Spleen (tissue), 11 donors: Measurements from ENCODE around the gene COL4A2. TPM values are rescaled to one million over a fixed set of nuclear protein-coding genes. Genes with fewer than 3 reads are reported as not detected.

ENCODE experiments used
- DNase-seq: peaks from one replicate; pipeline ENCODE4 v3.0.0-alpha.2; 2020
- H3K27ac ChIP-seq, 8 donors: fragments of 200-600 bp; sonication (generic) in 7 of 8; 1 replicate in 4 of 8; 2 replicates in 4 of 8; pipeline versions ENCODE4 v1.5.0 to v1.8.0; 2016 to 2021; ENCODE audit warnings: inconsistent platforms in 4 of 8, mild to moderate bottlenecking in 4 of 8, moderate library complexity in 1 of 8
- H3K27me3 ChIP-seq, 7 donors: fragments of 200-600 bp; sonication (generic) in 6 of 7; replicated peaks in 1 of 7; 1 replicate in 4 of 7; 2 replicates in 3 of 7; pipeline versions ENCODE4 v1.5.0 to v1.8.0; 2016 to 2021; ENCODE audit warnings: inconsistent platforms in 3 of 7, mild to moderate bottlenecking in 1 of 7
- H3K36me3 ChIP-seq, 6 donors: fragments of 200-600 bp; sonication (generic) in 5 of 6; 1 replicate in 4 of 6; 2 replicates in 2 of 6; pipeline versions ENCODE4 v1.5.0 to v1.8.0; 2016 to 2021; ENCODE audit warnings: inconsistent platforms in 2 of 6
- H3K4me1 ChIP-seq, 6 donors: fragments of 200-600 bp; sonication (generic) in 5 of 6; 1 replicate in 3 of 6; 2 replicates in 3 of 6; pipeline versions ENCODE4 v1.5.0 to v1.8.0; 2016 to 2021; ENCODE audit warnings: inconsistent platforms in 3 of 6
- H3K4me3 ChIP-seq, 8 donors: fragments of 200-600 bp; sonication (generic) in 7 of 8; 1 replicate in 4 of 8; 2 replicates in 4 of 8; pipeline versions ENCODE4 v1.5.0 to v1.8.0; 2016 to 2021; ENCODE audit warnings: inconsistent platforms in 4 of 8, mild to moderate bottlenecking in 4 of 8, moderate library complexity in 2 of 8
- H3K9me3 ChIP-seq, 8 donors: fragments of 200-600 bp; sonication (generic) in 7 of 8; 1 replicate in 4 of 8; 2 replicates in 4 of 8; pipeline versions ENCODE4 v1.5.0 to v1.8.0; 2016 to 2021; ENCODE audit warnings: inconsistent platforms in 4 of 8
- POLR2A ChIP-seq, 3 donors: fragments of 450-650 bp; IDR thresholded peaks; one replicate each; pipeline ENCODE4 v1.5.1; 2017; ENCODE audit warnings: antibody characterized with exemption in 3 of 3, mild to moderate bottlenecking in 1 of 3
- POLR2AphosphoS5 ChIP-seq, 3 donors: sonication (generic); formaldehyde crosslinking; IDR thresholded peaks; one replicate each; pipeline ENCODE4 v1.5.1; 2017; ENCODE audit warnings: antibody characterized with exemption in 3 of 3
- WGBS, 5 donors: extraction: QIAGEN DNeasy Blood & Tissue Kit in 3 of 5; methylation state at CpG; one replicate each; pipeline versions ENCODE4 v1.1.5 to v1.1.7; 2013 to 2018; 5-methylcytosine and 5-hydroxymethylcytosine counted together
- intact Hi-C: fragments of 100-400 bp; cut with DNase I; formaldehyde crosslinking; loops from one replicate; pipeline ENCODE4 v1.15.0; 2023; ENCODE audit warnings: low total_unique reads
- polyA plus RNA-seq, 3 donors: library from polyadenylated mRNA; stranded (reverse); fragments of 200-250 nt; gene quantifications; one replicate each; pipeline ENCODE4 v1.2.1, GENCODE V29; 2013
- total RNA-seq, 7 donors: library from RNA; depleted of rRNA in 3 of 7; stranded (reverse); fragments of >200 nt in 3 of 7; fragmentation: NEBNext Ultra II Directional in 4 of 7; extraction: Animal tissue kit (Norgen Biotek cat#: 25700) in 4 of 7; gene quantifications; one replicate each; pipeline versions ENCODE4 v1.1.0 to v1.2.1, GENCODE V29; 2016 to 2021
- TF ChIP-seq, protein P1 (sequence below), 11 experiments: fragments of 200-600 bp in 7 of 11; fragments of 450-650 bp in 4 of 11; sonication (generic) in 4 of 11; IDR thresholded peaks in 8 of 11; conservative IDR thresholded peaks in 3 of 11; 1 replicate in 7 of 11; 2 replicates in 4 of 11; pipeline versions ENCODE4 v1.4.0 to v1.8.0; 2016 to 2021; ENCODE audit warnings: antibody characterized with exemption in 11 of 11, inconsistent platforms in 4 of 11, mild to moderate bottlenecking in 1 of 11
- donor health status: healthy with polysubstance abuse.
- donor health status: DM: no; HTN: no; CAD: no; lungs with moderate emphysema.
- donor health status: DM: no; HTN: no; CAD: no.
- donor health status: Bipolar disorder and iron deficiency.
- donor health status: healthy.
- donor health status: DM: no; HTN: no; CAD: no.
- donor health status: DM: yes; HTN: yes; CAD: no.

COL4A2 gene
- total and polyA plus RNA-seq, 10 donors = 52.6 to 712 (median 337) TPM

DNA sequence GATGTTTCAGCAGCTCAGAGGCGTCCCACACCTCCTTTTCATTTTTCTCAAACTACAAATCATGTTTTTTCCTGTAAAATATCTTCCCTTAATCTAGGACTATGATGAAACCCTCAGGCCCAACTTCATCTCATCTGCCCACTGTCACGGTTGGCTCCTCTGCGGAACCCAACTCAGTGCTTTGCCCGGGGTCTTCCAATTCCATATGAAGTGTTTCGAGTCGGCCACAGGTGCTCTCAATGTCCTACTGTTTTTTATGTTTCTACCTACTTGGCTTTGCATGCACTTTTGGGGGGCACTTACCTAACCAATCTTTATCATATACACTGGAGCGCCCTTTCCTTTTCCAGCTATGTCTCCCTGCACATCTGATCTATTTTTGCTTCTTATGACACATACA lies 28.2 kb upstream of the COL4A2 start:
- intact Hi-C loops = no loop called here
- TF ChIP-seq, protein P1, sequence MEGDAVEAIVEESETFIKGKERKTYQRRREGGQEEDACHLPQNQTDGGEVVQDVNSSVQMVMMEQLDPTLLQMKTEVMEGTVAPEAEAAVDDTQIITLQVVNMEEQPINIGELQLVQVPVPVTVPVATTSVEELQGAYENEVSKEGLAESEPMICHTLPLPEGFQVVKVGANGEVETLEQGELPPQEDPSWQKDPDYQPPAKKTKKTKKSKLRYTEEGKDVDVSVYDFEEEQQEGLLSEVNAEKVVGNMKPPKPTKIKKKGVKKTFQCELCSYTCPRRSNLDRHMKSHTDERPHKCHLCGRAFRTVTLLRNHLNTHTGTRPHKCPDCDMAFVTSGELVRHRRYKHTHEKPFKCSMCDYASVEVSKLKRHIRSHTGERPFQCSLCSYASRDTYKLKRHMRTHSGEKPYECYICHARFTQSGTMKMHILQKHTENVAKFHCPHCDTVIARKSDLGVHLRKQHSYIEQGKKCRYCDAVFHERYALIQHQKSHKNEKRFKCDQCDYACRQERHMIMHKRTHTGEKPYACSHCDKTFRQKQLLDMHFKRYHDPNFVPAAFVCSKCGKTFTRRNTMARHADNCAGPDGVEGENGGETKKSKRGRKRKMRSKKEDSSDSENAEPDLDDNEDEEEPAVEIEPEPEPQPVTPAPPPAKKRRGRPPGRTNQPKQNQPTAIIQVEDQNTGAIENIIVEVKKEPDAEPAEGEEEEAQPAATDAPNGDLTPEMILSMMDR (IDR thresholded peaks at IDR 0.05 in 8 of 11, conservative IDR thresholded peaks at IDR 0.05 in 3 of 11) = no peak
- no peak for TF ChIP-seq POLR2AphosphoS5 (IDR thresholded peaks at IDR 0.05)
- Histone ChIP-seq H3K4me1 (peaks cover 0 to 58% (median 10%) of the 10 kb centered on the region in 6 donors), H3K27me3 (no peaks in the 10 kb centered on the region), H3K36me3 (no peaks in the 10 kb centered on the region), H3K9me3 (no peaks in the 10 kb centered on the region), H3K4me3 (no peak overlapping the region), H3K27ac (peak overlapping the region in 4 of 8 donors; percentile 10 to 33 (median 28))
- 85 to 93% (median 87%) methylated on average over 7 of the region's 7 CpGs for WGBS, 5 donors
- no peak for DNase-seq

DNA sequence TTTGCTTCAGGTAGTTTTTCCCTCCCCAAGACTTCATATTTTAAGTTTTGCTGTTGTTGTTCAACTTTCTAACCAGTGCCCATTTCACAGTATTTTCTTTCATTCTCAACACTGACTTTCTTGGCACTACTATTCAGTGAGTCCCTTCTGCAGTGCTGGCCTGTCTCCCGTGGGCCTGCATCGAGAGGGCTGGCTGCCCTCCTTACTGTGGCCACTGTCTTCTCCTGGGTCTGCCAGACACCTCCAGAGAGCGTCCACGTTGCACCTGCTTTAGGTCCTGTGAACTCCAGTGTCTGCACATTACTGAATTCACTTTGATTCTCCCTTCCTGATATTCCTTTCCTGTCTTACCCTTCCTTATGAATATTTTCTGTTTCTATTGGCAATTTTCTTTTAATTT lies 27.4 kb upstream of the COL4A2 start:
- intact Hi-C loops = no loop called here
- WGBS, 5 donors = 67 to 89% (median 79%) methylated on average over 4 of the region's 4 CpGs
- Histone ChIP-seq H3K4me1 (peaks cover 0 to 53% (median 10%) of the 10 kb centered on the region in 6 donors), H3K4me3 (no peak overlapping the region), H3K9me3 (no peaks in the 10 kb centered on the region), H3K27ac (peak overlapping the region in 5 of 8 donors; percentile 21 to 41 (median 33)), H3K36me3 (no peaks in the 10 kb centered on the region), H3K27me3 (no peaks in the 10 kb centered on the region)
- TF ChIP-seq POLR2AphosphoS5 (IDR thresholded peaks at IDR 0.05) (no peak), POLR2A (IDR thresholded peaks at IDR 0.05) (no peak)
- TF ChIP-seq, protein P1 (IDR thresholded peaks at IDR 0.05 in 8 of 11, conservative IDR thresholded peaks at IDR 0.05 in 3 of 11) = no peak
- no peak for DNase-seq

GRCh38 chr13:110280231-110280813 lies 26.8 kb upstream of the COL4A2 start:
- DNase-seq = no peak
- Histone ChIP-seq H3K27ac (peak overlapping the region in 4 of 8 donors; percentile 31 to 45 (median 37)), H3K36me3 (no peaks in the 10 kb centered on the region), H3K4me1 (peaks cover 0 to 54% (median 10%) of the 10 kb centered on the region in 6 donors), H3K27me3 (no peaks in the 10 kb centered on the region), H3K9me3 (no peaks in the 10 kb centered on the region), H3K4me3 (no peak overlapping the region)
- WGBS, 5 donors = 68 to 81% (median 78%) methylated on average over 9 of the region's 9 CpGs
- intact Hi-C loops = no loop called here
- TF ChIP-seq POLR2AphosphoS5 (IDR thresholded peaks at IDR 0.05) (no peak), POLR2A (IDR thresholded peaks at IDR 0.05) (no peak)
- TF ChIP-seq, protein P1 (IDR thresholded peaks at IDR 0.05 in 8 of 11, conservative IDR thresholded peaks at IDR 0.05 in 3 of 11) = no peak

DNA sequence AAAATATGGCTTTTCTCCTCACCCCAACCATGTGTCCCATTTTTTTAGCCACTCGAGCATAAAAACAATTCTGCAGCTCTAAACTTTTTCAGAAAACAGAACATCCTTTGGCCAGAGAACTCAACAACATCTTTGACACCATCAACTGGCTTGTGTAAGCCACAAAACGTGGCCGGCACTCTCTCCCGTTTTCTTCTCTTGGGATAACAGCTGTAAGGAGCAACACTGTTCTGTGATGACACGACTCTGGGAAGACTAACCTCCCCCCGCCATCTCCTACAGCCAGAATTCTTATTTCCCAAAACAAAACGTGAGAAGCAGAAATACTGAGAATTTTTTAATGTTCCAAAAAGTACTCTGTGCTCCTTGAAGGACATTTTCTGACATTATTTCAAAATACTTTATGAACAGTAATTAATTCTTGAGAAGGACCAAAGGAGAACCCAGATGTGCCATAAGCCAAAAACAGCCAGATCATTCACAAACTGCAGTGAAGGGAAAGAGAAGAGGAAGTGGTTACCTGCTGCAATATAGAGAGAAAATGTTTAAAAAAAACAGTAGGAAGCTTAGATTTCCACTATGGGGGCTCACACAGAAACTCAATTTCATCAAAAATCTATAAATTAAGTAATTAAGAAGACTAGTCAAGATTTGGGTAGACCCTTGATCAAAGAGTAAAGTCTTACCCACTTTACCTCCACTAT lies 25.9 kb upstream of the COL4A2 start:
- TF ChIP-seq, protein P1 (IDR thresholded peaks at IDR 0.05 in 8 of 11, conservative IDR thresholded peaks at IDR 0.05 in 3 of 11) = no peak
- TF ChIP-seq POLR2A (IDR thresholded peaks at IDR 0.05) = no peak
- no peak for TF ChIP-seq POLR2AphosphoS5 (IDR thresholded peaks at IDR 0.05)

More for the DNA sequence above, 25.9 kb upstream of the COL4A2 start:
- intact Hi-C loops = no loop called here
- DNase-seq = no peak
- H3K9me3 ChIP-seq = no peaks in the 10 kb centered on the region
- H3K27ac ChIP-seq = peak overlapping the region in 6 of 8 donors; percentile 2 to 45 (median 32)
- H3K4me3 ChIP-seq = no peak overlapping the region
- no peaks in the 10 kb centered on the region for H3K36me3 ChIP-seq
- H3K4me1 ChIP-seq = peaks cover 0 to 60% (median 11%) of the 10 kb centered on the region in 6 donors
- H3K27me3 ChIP-seq = no peaks in the 10 kb centered on the region
- 57 to 83% (median 73%) methylated on average over 7 of the region's 7 CpGs for WGBS, 5 donors
